GM19438 (cell line): ENCODE measurements around the gene WWP2.
"Not testable (repeated sequence)": the region's sequence is repeated elsewhere in the genome, so short reads cannot be mapped to it uniquely, and the experiment has no call there.

Source experiments
- ATAC-seq: cut with Tn5 transposase; IDR thresholded peaks from one replicate; pipeline ENCODE4 v1.9.1; 2021; ENCODE audit warnings: low read depth; ENCODE audit not compliant: unreplicated experiment

The WWP2 gene

GRCh38 chr16:69969657-69970056 lies 207.5 kb downstream of the WWP2 start:
- not testable (repeated sequence) for ATAC-seq

GRCh38 chr16:69972120-69972519 lies 210.0 kb downstream of the WWP2 start:
- not testable (repeated sequence) for ATAC-seq

- ATAC-seq = not testable (repeated sequence)
Observed at GRCh38 chr16:69972935-69973334, 210.8 kb downstream of the WWP2 start.

- not testable (repeated sequence) for ATAC-seq
Observed at GRCh38 chr16:69985196-69985595, 223.1 kb downstream of the WWP2 start.
